C4-2B (cell line): ENCODE data around the gene NUB1.

ENCODE experiments used
- CTCF ChIP-seq: fragments of 450-650 bp; conservative IDR thresholded peaks from 2 replicates; pipeline ENCODE4 v1.5.1; 2017; ENCODE audit warnings: mild to moderate bottlenecking
- ZFX ChIP-seq: fragments of 450-650 bp; IDR thresholded peaks from 2 replicates; pipeline ENCODE4 v1.6.1; 2017

- TF ChIP-seq CTCF (no peak), ZFX (no peak)
Measured at GRCh38 chr7:151348970-151349369, 7.4 kb downstream of the NUB1 start.
